Muscle of leg (tissue), 11 donors: ENCODE measurements around the gene PRSS57. TPM values are rescaled to one million over a fixed set of nuclear protein-coding genes. Genes with fewer than 3 reads are reported as not detected.

Source experiments
- DNase-seq: peaks from one replicate; pipeline ENCODE4 v3.0.0; 2013
- H3K27ac ChIP-seq: one replicate; pipeline ENCODE4 v1.5.1; 2013; ENCODE audit warnings: mild to moderate bottlenecking, low read length, control low read depth
- H3K27me3 ChIP-seq: one replicate; pipeline ENCODE4 v1.6.1; 2013; ENCODE audit warnings: low read length; ENCODE audit not compliant: control insufficient read depth, insufficient read depth
- H3K36me3 ChIP-seq: one replicate; pipeline ENCODE4 v1.6.1; 2013; ENCODE audit warnings: low read length; ENCODE audit not compliant: control insufficient read depth, insufficient read depth
- H3K4me1 ChIP-seq: one replicate; pipeline ENCODE4 v1.6.1; 2013; ENCODE audit warnings: low read length; ENCODE audit not compliant: control insufficient read depth, insufficient read depth
- H3K4me3 ChIP-seq: one replicate; pipeline ENCODE4 v1.5.1; 2013; ENCODE audit warnings: low read length, control low read depth
- H3K9me3 ChIP-seq: replicated peaks from 2 replicates; pipeline ENCODE4 v1.6.1; 2013; ENCODE audit warnings: low read depth, low read length; ENCODE audit not compliant: control insufficient read depth
- WGBS: methylation state at CpG from one replicate; pipeline ENCODE4 v1.1.5; 2013; ENCODE audit warnings: missing lambda C conversion rate; ENCODE audit not compliant: insufficient coverage; 5-methylcytosine and 5-hydroxymethylcytosine counted together
- polyA plus RNA-seq, 8 donors: library from polyadenylated mRNA; unstranded; fragments of 120-200 nt; gene quantifications; one replicate each; pipeline versions ENCODE4 v1.2.1 to v1.2.3, GENCODE V29; 2013; ENCODE audit warnings: inconsistent platforms in 1 of 8, low replicate concordance in 1 of 8; ENCODE audit not compliant: insufficient read length in 8 of 8, insufficient read depth in 1 of 8
- total RNA-seq: library from RNA; stranded (reverse); fragments of 120-200 nt; gene quantifications from one replicate; pipeline ENCODE4 v1.2.4, GENCODE V29; 2013

Gene PRSS57
- total and polyA plus RNA-seq, 9 donors = 0.04 to 1.2 (median 0.30) TPM; not detected in 1

- peaks cover 59% of the 10 kb centered on the region for H3K36me3 ChIP-seq
- no peaks in the 10 kb centered on the region for H3K9me3 ChIP-seq
These were observed 44.0 kb downstream of the PRSS57 start for GRCh38 chr19:651114-651818.

GRCh38 chr19:650121-650520, 45.1 kb downstream of the PRSS57 start:
- peaks cover 8% of the 10 kb centered on the region for H3K4me1 ChIP-seq
- peaks cover 67% of the 10 kb centered on the region for H3K36me3 ChIP-seq
- WGBS = 88% methylated on average over 9 of the region's 11 CpGs
- no peaks in the 10 kb centered on the region for H3K9me3 ChIP-seq
- H3K27me3 ChIP-seq = no peaks in the 10 kb centered on the region
- H3K4me3 ChIP-seq = no peak overlapping the region
- DNase-seq = no peak
- no peak overlapping the region for H3K27ac ChIP-seq

More at GRCh38 chr19:651114-651818, 44.0 kb downstream of the PRSS57 start:
- no peak for DNase-seq
- 93% methylated on average over 56 of the region's 58 CpGs for WGBS
- H3K27ac ChIP-seq = no peak overlapping the region
- H3K4me1 ChIP-seq = peaks cover 8% of the 10 kb centered on the region
- no peak overlapping the region for H3K4me3 ChIP-seq
- no peaks in the 10 kb centered on the region for H3K27me3 ChIP-seq

GRCh38 chr19:648904-649801, 46.1 kb downstream of the PRSS57 start:
- 92% methylated on average over 45 of the region's 53 CpGs for WGBS
- Histone ChIP-seq H3K27ac (no peak overlapping the region), H3K4me3 (no peak overlapping the region), H3K9me3 (no peaks in the 10 kb centered on the region), H3K4me1 (peaks cover 8% of the 10 kb centered on the region), H3K36me3 (peaks cover 74% of the 10 kb centered on the region), H3K27me3 (no peaks in the 10 kb centered on the region)
- no peak for DNase-seq

- H3K9me3 ChIP-seq = no peaks in the 10 kb centered on the region
- no peaks in the 10 kb centered on the region for H3K4me1 ChIP-seq
- no peak for DNase-seq
- no peaks in the 10 kb centered on the region for H3K27me3 ChIP-seq
- 89% methylated on average over 23 of the region's 29 CpGs for WGBS
- H3K4me3 ChIP-seq = no peak overlapping the region
- H3K36me3 ChIP-seq = peaks cover 67% of the 10 kb centered on the region
- no peak overlapping the region for H3K27ac ChIP-seq
These were observed 46.9 kb downstream of the PRSS57 start for GRCh38 chr19:648305-648704.

- 94% methylated on average over 37 of the region's 52 CpGs for WGBS
- H3K4me3 ChIP-seq = no peak overlapping the region
- H3K4me1 ChIP-seq = no peaks in the 10 kb centered on the region
- H3K9me3 ChIP-seq = no peaks in the 10 kb centered on the region
- no peak overlapping the region for H3K27ac ChIP-seq
- peaks cover 61% of the 10 kb centered on the region for H3K36me3 ChIP-seq
- H3K27me3 ChIP-seq = no peaks in the 10 kb centered on the region
- no peak for DNase-seq
These were observed 47.5 kb downstream of the PRSS57 start for GRCh38 chr19:647566-648284.

GRCh38 chr19:646779-647565, 48.3 kb downstream of the PRSS57 start:
- Histone ChIP-seq H3K4me1 (no peaks in the 10 kb centered on the region), H3K27ac (no peak overlapping the region), H3K27me3 (no peaks in the 10 kb centered on the region), H3K36me3 (peaks cover 54% of the 10 kb centered on the region), H3K4me3 (no peak overlapping the region), H3K9me3 (no peaks in the 10 kb centered on the region)
- 94% methylated on average over 42 of the region's 48 CpGs for WGBS
- DNase-seq = no peak

- Histone ChIP-seq H3K4me3 (no peak overlapping the region), H3K27me3 (no peaks in the 10 kb centered on the region), H3K36me3 (peaks cover 50% of the 10 kb centered on the region), H3K27ac (no peak overlapping the region), H3K4me1 (no peaks in the 10 kb centered on the region), H3K9me3 (no peaks in the 10 kb centered on the region)
- WGBS = 90% methylated on average over 62 of the region's 62 CpGs
- no peak for DNase-seq
These were observed 49.1 kb downstream of the PRSS57 start for GRCh38 chr19:645912-646778.

GRCh38 chr19:644789-645188, 50.5 kb downstream of the PRSS57 start:
- H3K27me3 ChIP-seq = no peaks in the 10 kb centered on the region
- no peaks in the 10 kb centered on the region for H3K9me3 ChIP-seq
- H3K27ac ChIP-seq = no peak overlapping the region
- no peak overlapping the region for H3K4me3 ChIP-seq
- peaks cover 39% of the 10 kb centered on the region for H3K36me3 ChIP-seq
- H3K4me1 ChIP-seq = no peaks in the 10 kb centered on the region
- DNase-seq = no peak
- 73% methylated on average over 12 of the region's 14 CpGs for WGBS

- 77% methylated on average over 26 of the region's 28 CpGs for WGBS
- no peak overlapping the region for H3K4me3 ChIP-seq
- H3K36me3 ChIP-seq = peaks cover 35% of the 10 kb centered on the region
- H3K4me1 ChIP-seq = peaks cover 1% of the 10 kb centered on the region
- no peaks in the 10 kb centered on the region for H3K9me3 ChIP-seq
- no peak overlapping the region for H3K27ac ChIP-seq
- DNase-seq = no peak
- H3K27me3 ChIP-seq = no peaks in the 10 kb centered on the region
These were observed 50.9 kb downstream of the PRSS57 start for GRCh38 chr19:644363-644762.
